ENCODE data around the gene KCTD15.

The KCTD15 gene, protein sequence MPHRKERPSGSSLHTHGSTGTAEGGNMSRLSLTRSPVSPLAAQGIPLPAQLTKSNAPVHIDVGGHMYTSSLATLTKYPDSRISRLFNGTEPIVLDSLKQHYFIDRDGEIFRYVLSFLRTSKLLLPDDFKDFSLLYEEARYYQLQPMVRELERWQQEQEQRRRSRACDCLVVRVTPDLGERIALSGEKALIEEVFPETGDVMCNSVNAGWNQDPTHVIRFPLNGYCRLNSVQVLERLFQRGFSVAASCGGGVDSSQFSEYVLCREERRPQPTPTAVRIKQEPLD

DNA sequence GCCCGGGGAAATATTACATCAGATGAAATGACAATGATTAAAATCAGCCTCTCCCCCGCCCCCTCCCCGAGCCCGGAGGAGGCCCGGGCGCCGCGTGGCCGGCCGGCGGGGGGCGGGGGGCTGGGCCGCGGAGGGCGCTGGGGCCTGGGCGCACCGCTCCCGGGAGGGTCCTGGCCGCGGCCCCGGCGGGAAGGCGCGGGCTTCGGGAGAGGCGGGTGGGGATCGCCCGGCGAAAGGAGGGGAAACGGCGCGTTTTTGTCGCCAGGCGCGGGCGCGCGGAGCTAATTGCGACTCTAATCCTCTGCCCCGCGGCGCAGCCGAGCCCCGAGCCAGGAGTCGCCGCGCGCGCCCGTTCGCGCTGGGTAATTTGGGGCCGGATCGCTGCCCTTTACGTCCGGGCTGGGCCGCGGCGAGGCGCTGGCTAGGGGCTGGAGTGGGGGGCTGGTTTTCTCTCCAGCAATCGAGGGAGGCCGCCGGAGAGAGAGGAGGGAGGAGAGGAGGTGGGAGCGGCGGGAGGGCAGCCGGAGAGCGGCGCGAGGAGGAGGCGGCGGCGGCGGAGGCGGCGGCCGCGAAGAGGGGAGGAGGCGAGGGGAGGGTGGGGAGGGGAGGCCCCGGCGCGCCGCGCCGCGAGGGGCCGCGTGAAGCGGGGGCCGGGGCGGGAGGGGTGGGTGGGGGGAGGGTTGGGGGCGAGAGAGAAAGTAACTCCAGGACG lies at the start of gene KCTD15:
Gene KCTD15, plus strand, starts transcription at position 707 of the 712 bp plus-strand sequence. CDS start 3,585 bp downstream, outside the sequence.
- DNase-seq (ENCODE audit: low spot score) = peak; percentile 58

DNA sequence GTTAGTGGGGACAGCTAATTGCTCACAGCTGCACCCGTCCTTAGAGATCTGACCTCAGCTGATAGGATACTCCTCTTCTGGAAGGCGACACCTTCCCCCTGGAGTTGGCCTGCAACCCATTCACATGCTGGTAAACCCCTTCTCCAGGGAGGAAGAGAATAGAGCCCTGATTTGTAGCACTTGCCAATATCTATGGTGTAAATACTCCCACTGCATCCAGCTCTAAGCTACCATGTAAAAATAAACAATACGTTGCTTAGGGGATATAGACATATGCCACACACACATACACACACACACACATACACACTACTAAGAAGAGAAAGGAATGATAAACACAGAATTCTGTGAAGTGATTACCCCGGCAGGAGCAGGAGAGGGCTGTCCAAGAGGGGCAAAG lies 49.4 kb upstream of the KCTD15 start:
- DNase-seq (ENCODE audit: low spot score) = no peak

DNA sequence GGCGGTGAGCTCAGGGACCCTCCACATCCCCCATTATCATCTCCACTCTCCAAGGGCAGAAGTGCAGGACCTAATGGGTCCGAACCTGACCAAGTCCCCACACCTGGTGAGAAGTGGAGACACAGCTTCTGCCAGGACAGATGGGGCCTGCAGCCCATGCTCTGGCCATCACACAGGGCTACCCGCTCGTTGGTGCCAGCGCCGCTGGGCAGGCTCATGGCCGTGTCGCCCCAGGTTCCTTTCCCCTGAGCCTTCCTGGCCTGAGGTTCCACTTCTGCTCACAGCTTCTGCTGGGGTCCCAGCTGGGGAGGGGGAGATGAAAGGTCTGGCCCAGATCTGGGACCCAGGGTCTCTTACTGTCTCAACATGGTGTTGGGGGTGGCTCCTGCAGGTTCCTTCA lies 48.4 kb upstream of the KCTD15 start:
- DNase-seq (ENCODE audit: low spot score) = no peak

DNA sequence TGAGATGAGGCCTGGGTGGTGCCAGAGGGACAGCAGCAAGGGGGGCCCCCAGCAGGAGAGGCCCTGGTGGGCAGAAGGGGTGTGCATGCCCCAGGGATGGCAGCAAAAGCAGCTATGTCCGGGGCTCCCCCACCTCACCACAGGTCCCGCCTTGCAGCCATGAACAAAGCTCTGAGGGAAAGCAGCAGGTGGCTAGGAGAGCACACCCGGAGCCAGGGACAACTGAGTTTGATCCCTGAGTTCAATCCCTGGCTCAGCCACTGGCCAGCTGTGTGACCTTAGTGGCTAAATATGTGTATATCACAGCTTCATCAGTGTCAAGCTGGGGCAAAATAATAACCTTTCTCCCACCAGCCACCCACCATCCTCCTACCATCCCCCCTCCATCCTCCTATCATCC lies 47.7 kb upstream of the KCTD15 start:
- DNase-seq (ENCODE audit: low spot score) = no peak

DNA sequence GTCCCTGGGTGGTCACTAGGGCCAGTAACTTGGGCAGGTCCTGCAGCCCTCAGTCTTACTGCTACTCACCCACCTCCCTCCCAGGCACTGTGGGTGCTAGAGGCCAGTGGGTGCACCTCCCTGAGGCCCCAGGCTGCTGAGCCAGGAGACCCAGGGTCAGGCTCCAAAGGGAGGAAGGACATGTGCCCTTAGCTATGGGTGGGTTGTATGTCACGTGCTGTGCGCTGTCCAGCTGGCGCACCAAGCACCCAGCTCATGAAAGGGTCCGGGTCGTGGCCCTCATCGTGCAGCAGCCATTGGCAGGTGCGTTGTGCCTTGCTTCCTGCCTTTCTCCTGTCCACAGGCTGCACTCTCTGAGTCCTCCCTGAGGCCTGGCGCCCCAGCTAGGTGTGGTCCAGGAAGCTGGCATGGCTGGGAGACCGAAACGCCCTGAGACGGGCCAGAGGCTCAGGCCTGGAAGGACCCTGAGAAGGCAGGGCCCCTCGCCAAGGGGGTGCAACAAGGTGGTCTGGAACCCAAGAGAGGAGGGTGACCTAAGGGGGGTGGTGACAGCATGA lies 47.0 kb upstream of the KCTD15 start:
- no peak for DNase-seq (ENCODE audit: low spot score)

DNA sequence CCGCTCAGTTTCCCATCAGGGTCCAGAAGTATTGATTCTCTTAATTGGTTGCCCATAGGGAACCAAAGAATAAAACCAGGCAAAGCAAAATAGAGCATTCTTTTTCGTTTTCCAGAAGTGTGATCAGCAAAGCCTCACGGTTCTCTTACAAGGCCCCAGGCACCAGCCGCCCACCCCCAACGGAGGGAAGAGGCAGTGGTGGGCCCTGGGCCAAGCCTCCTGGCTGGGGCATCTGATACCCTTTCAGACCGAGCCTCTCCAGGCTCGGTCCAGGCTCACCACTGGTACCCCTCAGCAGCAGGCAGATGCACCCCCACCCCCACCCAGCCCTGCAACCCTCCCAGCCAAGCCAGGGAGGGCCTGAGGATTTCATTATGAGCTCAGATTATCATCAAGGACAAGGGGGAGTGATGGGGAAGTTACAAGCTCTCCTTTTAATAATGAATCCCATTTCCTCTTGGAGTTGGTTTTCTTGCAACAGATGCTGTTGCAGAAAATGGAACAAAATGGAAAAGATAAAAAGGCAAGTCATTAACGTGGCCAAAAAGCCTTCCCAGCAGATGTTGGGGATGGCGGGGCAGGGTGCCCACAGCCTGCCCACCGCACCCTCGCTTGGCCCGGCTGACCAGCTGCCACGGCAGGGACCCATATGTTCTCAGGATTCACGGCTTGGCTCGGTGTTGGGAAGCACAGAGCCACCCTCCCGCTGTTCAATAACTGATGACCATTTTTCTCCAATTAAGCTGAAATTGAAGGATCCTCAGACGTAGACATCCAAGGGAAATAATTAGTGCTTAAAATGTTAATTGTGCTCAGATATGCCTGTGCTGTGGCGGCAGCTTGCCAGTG lies 45.9 kb upstream of the KCTD15 start:
- no peak for DNase-seq (ENCODE audit: low spot score)

DNA sequence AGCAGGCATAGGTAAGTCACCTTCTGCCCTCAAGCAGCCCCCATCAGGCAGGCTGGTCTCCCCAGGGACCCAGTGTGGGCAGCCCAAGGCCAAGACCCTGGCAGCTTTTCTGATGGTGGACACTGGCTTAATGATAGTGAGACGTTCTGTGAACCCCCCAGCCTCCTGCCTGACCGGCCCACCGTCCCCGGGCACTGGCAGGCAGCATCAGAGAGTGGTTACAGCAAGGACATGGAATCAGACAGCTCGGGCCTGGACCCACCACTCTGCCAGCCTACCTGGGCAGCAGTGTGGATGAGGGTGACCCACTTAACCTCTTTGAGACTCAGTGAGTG lies 45.3 kb upstream of the KCTD15 start:
- DNase-seq (ENCODE audit: low spot score) = no peak

DNA sequence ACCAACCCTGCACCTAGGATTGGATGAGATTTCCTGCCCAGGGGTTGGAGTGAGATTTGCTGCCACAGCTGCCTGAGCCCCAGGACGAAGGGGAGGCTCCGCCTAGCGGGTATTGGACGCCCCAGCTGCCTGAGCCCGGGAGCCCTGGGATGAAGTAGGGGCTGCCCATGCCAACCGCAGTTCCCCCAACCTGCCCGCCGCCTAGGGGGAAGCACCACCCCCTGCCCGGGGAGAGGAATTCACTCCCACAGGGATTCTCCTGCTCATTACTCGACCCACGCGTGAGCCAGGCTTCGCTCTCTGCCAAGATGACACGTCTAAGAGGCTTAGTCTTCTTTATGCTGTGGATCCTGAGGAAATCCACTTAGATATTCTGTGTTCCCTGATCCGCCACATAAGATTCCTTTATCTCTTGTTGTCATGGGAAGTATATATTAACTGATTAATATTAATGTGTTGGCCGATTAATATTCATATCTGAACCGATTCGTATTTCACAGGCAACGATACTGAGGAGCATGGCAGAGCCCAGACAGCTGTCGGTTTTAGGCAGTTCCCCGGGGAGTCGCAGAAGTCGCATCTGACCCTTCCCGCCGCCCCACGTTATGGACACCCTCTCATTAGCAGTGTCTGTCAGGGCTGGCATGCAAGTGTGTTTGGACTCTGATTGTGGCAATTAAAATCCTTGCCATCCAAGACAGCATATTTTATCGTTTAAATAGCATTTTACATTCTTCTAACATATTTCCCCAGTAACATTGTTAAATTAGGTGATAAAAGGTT lies 44.5 kb upstream of the KCTD15 start:
- no peak for DNase-seq (ENCODE audit: low spot score)

DNA sequence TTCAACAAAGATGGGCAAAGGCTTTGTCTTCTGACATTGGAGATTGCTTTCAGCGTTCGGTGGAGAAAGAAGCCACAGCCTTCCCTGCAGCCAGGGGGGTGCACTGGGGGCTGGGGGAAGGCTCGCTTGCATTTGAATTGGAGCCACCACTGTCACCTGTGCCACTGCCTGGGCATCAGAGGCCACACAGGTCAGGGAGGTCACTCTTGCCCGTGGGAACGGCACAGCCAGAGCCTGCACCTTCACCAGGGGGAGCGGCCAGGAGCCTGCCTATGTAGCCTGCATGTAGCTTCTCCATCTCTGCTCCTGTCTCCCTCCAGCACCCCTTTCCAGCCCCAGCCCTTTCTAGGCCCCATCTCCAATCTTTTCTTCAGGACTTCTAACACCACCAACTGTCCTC lies 43.7 kb upstream of the KCTD15 start:
- DNase-seq (ENCODE audit: low spot score) = no peak

DNA sequence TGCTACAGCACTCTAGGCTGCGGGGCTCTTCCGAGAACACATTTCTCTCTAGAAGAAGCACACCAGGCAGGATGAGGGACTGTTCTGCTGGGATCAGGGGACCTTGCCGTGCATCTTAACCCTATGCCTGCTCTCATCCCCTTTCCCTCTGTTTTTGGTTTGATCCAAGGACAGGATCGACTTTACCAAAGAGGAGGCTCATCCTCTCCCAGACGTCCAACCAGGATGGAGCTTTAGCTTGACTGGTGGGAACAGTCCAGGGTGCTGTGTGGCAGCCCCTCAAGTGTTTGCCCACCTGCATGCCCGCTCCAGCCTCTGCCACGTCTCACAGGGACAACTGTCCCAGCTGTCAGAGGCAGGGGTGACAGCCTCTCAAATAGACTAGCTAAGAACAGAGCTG lies 42.3 kb upstream of the KCTD15 start:
- no peak for DNase-seq (ENCODE audit: low spot score)

DNA sequence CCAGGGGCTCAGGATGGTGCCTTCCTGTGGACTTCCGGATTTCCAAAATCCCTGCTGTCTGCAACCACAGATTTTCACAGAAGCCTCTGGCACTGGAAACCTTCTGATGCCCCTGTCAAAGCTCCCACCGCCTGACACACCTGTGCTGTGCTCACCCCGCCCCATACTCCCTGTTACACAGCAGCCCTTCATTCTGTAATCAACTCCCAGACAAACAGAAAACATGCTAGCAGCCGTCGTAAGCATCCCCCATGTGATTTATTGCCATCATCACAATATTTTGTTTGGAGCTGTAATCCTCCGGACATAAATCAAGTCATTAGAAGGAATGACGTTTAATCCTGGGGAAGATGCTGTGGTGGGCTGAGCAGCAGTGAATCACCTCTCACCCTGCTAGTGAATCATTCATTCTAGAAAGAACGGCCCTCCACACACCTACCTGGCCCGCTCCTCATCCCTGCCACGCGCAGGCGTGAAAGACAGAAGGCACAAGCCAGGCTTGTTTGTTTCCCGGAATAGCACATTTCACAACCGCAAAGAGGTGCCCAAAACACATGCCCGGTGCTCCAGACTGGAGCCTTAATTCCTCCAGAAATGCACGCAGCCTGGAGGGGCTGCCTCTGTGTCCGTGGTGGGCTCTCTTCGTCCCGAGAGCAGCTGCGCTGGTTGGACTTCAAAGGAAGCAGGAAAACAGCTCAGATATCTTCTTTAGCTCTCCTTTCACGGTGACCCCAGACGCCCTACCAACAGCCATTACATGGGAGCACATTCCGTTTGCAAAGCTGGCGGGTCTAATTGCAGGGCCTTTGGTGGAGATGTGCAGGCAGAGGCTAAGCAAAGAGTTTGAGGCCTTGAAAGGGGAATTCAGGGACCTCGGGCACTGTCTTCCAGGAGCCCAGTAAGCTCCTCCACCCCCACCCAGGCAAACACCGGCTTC lies 41.3 kb upstream of the KCTD15 start:
- DNase-seq (ENCODE audit: low spot score) = no peak

DNA sequence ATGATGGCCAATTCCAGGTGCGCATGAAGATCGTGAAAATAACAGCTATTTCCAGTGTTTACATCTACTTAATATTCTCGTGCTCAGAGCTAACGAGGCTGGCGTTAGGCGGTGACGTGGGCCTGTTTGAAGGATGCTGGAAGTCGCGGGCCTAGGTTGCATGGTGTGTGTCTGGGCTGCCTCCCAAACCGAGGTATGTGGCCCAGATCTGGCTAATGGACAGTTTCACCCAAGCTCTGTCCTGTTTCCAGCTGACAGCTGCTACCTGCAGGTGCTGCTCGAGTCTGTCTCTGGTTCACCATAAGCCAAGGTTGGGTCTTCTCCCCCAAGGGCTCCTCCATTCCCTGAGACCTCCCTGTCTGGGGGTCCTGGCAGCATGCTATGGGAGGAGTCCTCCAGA lies 40.5 kb upstream of the KCTD15 start:
- DNase-seq (ENCODE audit: low spot score) = no peak

DNA sequence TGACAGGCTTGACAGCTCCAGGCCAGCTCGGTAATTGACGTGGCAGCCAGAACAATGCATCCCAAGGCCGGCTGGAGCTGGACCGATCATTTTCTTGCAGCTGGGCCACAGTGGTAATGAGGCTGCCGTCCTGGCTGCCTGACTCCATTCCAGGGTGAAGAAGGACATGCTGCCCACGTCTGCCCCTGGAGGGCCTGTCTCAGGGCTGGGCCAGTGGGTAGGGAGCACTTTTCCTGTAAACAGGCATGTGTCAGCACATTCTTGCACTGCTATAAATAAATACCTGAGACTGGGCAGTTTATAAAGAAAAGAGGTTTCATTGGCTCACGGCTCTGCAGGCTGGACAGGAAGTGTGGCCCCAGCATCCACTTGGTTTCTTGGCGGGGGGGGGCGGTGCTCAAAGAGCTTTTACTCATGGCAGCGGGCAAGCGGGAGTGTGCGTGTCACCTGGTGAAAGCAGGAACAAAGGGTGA lies 38.1 kb upstream of the KCTD15 start:
- no peak for DNase-seq (ENCODE audit: low spot score)

DNA sequence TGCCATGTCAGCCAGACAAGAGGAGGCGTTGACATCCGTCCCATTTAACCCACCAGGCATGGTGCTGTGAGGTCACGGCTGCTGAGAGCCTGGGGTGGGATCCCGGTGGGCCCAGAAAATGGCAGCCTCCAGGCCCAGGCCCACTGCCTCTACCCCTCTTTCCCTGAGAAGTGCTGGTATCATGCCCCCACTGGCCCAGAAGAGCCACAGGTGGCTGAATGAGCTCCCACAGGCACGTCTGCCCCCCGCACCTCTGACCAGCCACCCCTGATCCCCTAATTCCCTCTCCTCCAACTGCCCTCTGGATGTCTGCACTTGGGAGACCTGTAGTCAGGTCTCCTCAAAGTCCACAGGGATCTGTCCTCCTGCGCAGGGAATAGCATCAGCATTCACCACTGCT lies 37.3 kb upstream of the KCTD15 start:
- no peak for DNase-seq (ENCODE audit: low spot score)

DNA sequence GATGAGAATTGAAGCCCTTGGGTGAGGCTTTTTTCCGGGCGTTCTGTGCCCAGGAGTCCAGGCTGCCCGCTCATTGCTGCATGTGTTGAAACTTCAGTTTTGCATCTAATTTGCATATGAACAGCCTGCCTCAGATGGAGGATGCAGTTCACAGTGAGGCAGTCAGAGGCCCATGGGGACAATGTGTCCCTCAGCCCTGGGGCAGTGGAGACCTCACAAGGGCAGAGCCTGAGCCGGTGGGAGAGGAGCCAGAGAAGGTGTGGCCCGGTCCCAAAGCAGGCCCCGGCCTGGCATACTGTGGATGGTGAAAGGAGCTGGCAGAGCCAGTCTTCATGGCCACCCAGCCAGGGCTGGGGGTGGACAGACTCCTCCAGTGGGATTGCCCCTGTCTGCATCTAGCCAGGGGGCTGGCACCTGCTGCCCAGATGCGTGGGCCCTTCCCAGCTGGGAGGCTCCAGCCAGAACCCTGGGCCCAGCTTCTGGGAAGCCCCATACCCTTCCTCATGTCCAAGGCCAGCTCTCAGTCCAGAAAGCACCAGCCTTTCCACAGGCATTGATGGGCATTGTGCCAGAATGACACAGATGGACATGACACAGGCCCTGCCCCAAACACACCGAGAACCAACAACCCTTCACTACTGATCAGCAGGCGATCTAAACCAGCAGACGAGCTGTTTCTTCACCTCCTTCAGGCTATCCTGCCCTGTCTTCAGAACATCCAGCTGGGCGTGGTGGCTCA lies 32.9 kb upstream of the KCTD15 start:
- no peak for DNase-seq (ENCODE audit: low spot score)

DNA sequence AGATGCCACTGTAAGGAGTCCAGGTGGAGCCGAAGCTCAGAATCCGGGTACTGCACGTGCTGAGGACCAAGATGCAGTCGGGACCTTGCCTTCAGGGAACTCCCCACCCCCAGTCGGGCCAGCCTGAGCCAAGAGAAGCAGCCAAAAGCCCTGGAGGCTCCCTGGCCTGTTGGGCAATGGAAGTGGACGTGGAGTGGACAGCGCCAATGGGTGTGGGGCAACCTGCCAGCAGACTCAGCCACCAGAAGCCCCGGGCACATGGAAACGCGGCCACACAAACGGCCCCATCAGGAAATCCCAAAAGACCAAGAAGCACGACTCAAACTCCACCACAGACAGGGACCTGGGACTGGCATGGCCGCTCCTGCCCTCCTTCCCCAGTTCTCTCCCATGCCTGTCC lies 30.0 kb upstream of the KCTD15 start:
- no peak for DNase-seq (ENCODE audit: low spot score)

DNA sequence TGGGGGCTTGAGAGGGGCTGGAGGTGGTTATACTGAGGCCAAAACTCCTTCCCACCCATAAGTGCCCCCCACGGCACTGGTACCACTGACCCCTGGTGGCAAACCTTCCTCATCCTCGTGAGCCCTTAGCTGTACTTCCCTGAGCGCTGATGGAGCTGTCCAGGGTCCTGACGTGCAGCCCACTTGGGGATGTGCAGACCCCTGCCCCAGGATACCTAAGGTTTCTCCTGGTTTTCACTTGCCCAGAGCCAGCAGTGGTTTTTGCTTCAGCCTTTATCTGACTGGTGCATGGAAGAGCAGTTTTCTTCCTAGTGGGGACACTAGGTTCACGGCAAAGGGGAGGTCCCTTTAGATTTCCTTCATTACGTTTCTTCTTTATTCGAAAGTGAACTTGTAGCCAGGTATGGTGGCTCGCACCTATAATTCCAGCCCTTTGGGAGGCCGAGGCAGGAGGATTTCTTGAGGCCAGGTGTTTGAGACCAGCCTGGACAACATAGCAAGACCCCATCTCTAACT lies 28.7 kb upstream of the KCTD15 start:
- DNase-seq (ENCODE audit: low spot score) = peak; percentile 88

DNA sequence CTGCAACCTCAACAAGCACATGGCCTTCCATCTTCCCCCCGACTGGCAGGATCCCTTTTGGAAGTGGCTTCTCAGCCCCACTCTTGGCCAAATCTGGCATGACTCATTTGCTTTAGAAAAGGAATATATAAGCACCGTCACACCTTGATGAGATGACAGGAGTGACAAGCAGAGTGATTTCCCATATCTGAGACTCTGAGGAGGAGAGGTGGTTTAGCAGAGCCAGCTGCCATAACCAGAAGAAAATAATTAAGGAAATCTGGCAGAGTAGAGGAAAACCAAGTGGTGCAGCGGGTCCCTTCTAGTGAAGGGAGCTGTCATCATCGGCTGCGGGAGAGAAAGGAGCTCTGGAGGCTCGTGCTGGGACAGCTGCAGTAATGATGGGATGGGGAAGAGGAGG lies 27.5 kb upstream of the KCTD15 start:
- DNase-seq (ENCODE audit: low spot score) = no peak

DNA sequence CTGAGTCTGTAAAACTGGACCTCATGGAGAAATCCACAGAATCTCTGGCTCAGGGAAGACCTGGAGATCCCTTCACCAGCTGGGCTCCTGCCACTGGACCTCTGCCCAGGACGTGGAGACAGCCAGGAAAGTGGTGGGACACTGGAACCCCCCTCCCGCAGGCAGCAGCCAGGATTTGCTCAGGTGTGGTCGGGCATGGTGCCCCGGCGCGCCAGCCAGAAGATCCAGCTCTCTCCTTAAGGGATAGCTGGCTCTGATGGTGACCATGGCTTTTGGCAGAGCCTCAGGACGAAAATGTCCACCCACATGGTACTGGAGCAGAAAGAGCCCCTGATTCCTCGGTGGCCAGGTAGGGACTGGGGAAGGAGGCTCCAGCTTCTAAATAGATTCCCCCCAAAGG lies 26.6 kb upstream of the KCTD15 start:
- DNase-seq (ENCODE audit: low spot score) = no peak
